Cerebellar cortex (tissue), 1 donor: ENCODE results near the gene GRIK3.

ENCODE experiments used
- DNase-seq: peaks from one replicate; pipeline ENCODE4 v3.0.0-alpha.2; 2015; ENCODE audit warnings: low spot score

The GRIK3 gene

DNA sequence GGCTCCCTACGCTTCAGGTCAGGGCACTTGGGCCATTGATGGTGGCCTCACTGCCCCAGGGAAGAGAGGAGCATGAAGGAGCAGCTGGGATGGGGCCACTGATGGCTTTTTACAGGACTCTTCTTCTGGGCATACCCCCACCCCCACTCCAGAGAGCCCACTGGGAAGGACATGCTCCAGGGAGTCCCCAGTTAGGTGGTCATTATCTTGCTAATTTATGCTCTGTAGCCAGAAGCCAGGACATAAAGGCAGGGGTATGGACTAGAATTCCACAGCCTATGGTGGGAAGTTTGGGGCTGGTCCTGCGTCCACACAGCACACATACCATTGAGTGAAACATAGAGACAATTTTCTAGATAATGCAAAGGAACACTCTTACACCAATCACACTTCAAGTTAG lies 8.8 kb upstream of the GRIK3 start:
- no peak for DNase-seq

- no peak for DNase-seq
These were observed 8.2 kb upstream of the GRIK3 start for GRCh38 chr1:37042506-37042905.

GRCh38 chr1:37041483-37041882 lies 7.2 kb upstream of the GRIK3 start:
- DNase-seq, result no peak

DNA sequence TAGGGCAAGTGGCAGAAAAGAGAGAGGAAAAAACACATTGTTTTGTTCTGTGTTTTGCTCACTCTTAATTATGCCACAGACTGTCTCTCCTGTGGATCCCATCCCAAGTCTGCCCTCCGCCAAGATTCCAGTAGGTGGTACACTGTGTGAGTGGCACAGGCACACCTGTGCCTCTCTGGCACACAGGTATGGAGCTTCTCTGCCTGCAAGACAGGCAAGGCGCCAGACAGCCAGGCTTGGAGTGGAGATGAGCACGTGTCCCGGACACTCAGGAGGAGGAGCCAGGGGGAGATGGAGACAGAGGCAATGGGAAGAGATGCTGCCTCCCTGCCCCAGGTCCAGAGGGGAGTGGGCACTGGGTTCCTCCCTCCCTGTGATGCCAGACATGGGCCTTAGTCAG lies 6.5 kb upstream of the GRIK3 start:
- peak; percentile 85 for DNase-seq

DNA sequence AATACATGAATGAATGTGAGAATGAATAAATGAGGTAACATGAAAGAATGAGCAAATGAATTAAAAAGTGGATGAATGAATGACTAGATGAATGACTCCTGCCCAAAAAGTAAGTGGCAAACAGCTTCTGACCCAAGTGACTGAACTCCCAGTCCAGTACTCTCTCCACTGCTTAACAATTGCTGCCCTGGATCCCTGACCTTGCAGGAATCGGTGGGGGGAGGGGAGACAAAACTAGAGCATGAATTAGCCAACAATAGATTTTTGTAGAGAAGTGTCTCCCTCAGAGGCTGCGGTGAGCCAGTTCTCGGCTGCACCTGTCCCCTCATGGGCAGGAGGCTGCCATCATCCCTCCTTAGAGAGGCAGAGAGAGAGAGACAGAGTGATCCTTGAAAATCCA lies 5.9 kb upstream of the GRIK3 start:
- no peak for DNase-seq

GRCh38 chr1:37038227-37039093 lies 4.1 kb upstream of the GRIK3 start:
- peak; percentile 69 for DNase-seq

DNA sequence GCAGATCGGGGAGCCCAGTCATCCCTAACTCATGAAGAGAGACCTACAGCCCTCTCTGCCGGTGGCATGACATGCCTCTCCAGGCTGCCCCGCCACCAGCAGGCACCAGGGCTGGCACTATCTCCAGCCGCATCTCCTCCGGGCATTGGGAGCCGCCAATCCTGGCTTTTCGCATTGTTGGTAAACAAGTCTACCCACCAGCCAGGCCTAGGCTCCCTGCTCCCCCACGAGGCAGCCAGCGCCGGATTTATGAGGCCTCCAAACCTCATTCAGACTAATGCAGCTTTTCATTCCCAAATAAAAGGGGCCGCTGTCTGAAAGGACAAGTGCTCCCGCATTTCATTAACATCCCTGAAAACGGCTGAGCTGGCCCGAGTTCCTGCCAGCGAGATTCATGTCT lies 3.4 kb upstream of the GRIK3 start:
- peak; percentile 11 for DNase-seq

- no peak for DNase-seq
These were observed 2.3 kb upstream of the GRIK3 start for GRCh38 chr1:37036667-37037053.

GRCh38 chr1:37035796-37036666 lies 1.7 kb upstream of the GRIK3 start:
- DNase-seq, result no peak

DNA sequence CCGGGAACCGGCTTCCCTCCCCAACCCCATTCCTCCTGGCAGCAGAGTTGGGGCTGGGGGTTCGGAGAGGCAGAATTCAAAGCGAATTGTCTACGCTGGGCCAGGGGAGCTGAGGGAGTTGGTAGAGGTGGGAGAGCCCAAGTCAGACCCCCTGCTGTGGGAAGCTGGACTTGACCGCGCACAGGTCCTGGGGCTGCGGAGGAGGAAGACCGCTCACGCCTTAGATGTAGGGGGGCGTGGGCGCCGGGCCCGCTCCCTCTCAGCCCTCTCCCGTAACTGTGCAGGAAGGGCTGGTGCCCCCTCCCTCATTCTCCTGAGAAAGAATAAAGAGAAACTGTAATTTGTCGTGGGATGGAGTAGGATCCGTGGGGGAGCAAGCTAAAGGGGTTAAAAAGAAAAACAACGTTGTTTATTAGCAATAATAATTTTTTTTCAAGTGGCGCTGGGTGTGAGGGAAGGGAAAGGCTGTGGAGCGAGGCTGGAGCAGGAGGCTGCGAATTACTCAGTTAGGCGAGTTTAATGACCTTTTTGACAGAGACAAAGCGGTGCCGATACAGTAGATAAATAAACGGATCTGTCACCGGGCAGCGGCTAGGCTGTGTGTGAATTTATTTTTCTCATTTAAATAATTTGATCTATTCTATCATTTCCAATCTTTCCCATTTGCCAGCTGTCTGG lies 838 bp upstream of the GRIK3 start:
- DNase-seq, result no peak

- no peak for DNase-seq
These were observed 787 bp downstream of the GRIK3 start for GRCh38 chr1:37033355-37034101.

- DNase-seq, result no peak
These were observed 1.5 kb downstream of the GRIK3 start for GRCh38 chr1:37032660-37033354.

GRCh38 chr1:37031871-37032270 lies 2.4 kb downstream of the GRIK3 start:
- no peak for DNase-seq

GRCh38 chr1:37031429-37031828 lies 2.9 kb downstream of the GRIK3 start:
- no peak for DNase-seq

DNA sequence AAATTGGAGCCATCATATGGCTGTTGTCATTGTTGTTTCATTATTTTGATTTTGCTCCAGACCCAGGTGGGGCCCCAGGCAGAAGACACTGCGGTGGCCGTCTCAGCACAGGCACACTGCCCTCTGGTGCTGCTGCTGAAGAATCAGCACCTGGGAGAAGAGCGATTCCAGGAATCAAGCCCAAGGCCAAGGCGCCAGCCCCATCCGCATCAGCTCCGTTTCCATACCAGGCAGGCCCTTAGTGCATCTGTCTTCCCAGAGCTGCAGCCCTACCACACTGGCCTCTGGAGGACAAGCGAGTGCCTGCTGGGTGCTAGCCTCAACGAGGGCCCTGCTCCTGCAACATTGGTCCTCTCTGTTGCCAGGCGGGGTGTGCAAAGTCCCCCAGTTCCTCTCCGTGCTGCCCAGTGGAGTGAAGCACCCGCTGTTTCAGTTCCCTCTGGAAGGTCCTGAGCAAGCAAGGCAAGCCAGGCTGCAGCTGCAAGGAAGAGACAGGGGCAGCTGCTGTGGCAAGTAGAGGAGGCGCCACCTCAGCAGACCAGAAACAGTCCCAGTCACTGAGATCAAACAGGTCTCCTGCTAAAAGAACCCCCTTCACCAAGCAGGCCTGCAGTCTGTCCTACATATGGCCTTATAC lies 5.2 kb downstream of the GRIK3 start:
- DNase-seq, result no peak

DNA sequence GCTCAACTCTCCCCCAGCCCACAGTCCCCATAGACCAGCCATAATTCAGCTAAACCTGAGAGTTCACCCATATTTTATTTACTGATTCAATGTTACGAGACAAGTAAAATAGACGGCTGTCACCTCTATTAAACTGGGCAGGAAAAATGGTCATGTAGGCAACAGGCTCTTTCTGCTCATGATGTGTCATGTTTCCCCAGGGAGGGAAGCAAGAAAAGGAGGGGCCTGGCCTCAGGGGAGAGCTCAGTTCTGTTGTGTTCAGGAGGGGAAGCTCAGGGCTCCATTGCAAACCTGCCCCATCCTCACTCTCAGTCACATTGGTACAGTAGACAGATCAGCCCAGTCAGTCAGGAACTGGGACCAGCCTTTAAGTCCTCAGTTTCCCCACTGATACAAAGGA lies 12.8 kb downstream of the GRIK3 start:
- no peak for DNase-seq

GRCh38 chr1:37020653-37021277 lies 13.6 kb downstream of the GRIK3 start:
- DNase-seq, result no peak

- DNase-seq, result no peak
These were observed 15.8 kb downstream of the GRIK3 start for GRCh38 chr1:37018510-37018909.

DNA sequence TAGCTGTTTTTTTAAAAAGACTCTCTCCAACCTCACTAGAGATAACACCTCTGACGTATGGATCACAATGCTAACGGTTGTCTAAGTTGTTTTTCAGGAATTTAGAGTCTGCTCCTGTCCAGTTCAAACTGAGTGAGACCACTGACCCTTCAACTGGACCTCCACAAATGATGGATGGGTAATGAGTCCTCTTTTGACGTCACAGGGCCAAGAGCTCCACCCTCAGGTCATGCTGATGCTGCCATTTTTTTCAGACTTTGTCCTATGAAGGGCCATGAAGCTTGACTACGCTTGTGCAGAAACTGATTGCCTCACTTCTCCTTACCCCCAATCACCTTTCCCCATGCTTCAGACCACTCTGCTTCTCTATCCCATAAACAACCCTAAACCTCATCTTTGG lies 16.6 kb downstream of the GRIK3 start:
- DNase-seq, result no peak

GRCh38 chr1:37016121-37016520 lies 18.2 kb downstream of the GRIK3 start:
- no peak for DNase-seq
